ENCODE data around the gene AGBL1.

AGBL1 gene

GRCh38 chr15:86610038-86610437, 530.4 kb downstream of the AGBL1 start:
- DNase-seq = no peak

GRCh38 chr15:86611417-86612040, 531.9 kb downstream of the AGBL1 start:
- peak; percentile 22 for DNase-seq

- no peak for DNase-seq
Observed at GRCh38 chr15:86615411-86615810, 535.7 kb downstream of the AGBL1 start.

- DNase-seq = no peak
Observed at GRCh38 chr15:86615816-86616215, 536.1 kb downstream of the AGBL1 start.

- no peak for DNase-seq
Observed at GRCh38 chr15:86616771-86617170, 537.1 kb downstream of the AGBL1 start.

- DNase-seq = no peak
Observed at GRCh38 chr15:86620157-86620556, 540.5 kb downstream of the AGBL1 start.

- no peak for DNase-seq
Observed at GRCh38 chr15:86620641-86621349, 541.1 kb downstream of the AGBL1 start.

GRCh38 chr15:86623236-86623635, 543.6 kb downstream of the AGBL1 start:
- no peak for DNase-seq

GRCh38 chr15:86624261-86625036, 544.8 kb downstream of the AGBL1 start:
- DNase-seq = peak; percentile 92

- DNase-seq = no peak
Observed at GRCh38 chr15:86629409-86630356, 550.0 kb downstream of the AGBL1 start.

GRCh38 chr15:86630946-86631345, 551.3 kb downstream of the AGBL1 start:
- DNase-seq = no peak

- no peak for DNase-seq
Observed at GRCh38 chr15:86634146-86634545, 554.5 kb downstream of the AGBL1 start.

- no peak for DNase-seq
Observed at GRCh38 chr15:86634992-86635638, 555.4 kb downstream of the AGBL1 start.

GRCh38 chr15:86644339-86644738, 564.7 kb downstream of the AGBL1 start:
- no peak for DNase-seq

- no peak for DNase-seq
Observed at GRCh38 chr15:86645925-86646500, 566.3 kb downstream of the AGBL1 start.

- peak; percentile 44 for DNase-seq
Observed at GRCh38 chr15:86647810-86648440, 568.3 kb downstream of the AGBL1 start.

GRCh38 chr15:86649277-86649676, 569.6 kb downstream of the AGBL1 start:
- DNase-seq = no peak

- peak; percentile 30 for DNase-seq
Observed at GRCh38 chr15:86650094-86650493, 570.4 kb downstream of the AGBL1 start.

- DNase-seq = no peak
Observed at GRCh38 chr15:86653344-86654197, 573.9 kb downstream of the AGBL1 start.

GRCh38 chr15:86654501-86654900, 574.8 kb downstream of the AGBL1 start:
- no peak for DNase-seq
